ENCODE data around the gene FAM83B. TPM values are rescaled to one million over a fixed set of nuclear protein-coding genes. Genes with fewer than 3 reads are reported as not detected.
"Not testable (repeated sequence)": the region's sequence is repeated elsewhere in the genome, so short reads cannot be mapped to it uniquely, and the experiment has no call there.

FAM83B gene
- total RNA-seq, 1 donor from 2014 or later: 40.3 TPM

DNA sequence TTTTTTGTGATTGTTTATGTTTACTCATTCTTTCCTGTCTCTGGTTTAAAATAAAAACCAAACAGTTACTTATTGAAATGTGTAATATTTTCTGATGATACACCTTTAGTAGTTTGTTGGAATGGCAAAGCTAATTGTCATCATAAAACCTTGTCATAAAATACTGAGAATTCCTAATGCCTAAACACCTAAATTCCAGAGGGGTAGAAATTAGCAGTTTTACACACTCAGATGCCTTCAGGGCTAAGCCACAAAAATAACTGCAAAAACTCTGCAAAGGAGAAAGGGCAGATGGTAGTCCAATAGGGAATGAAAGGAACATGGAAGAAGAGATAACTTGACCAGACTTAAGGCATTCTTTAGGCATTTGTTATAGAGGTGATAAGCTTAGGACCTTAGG is 30.3 kb downstream of the FAM83B start:
- TF ChIP-seq, protein P1, sequence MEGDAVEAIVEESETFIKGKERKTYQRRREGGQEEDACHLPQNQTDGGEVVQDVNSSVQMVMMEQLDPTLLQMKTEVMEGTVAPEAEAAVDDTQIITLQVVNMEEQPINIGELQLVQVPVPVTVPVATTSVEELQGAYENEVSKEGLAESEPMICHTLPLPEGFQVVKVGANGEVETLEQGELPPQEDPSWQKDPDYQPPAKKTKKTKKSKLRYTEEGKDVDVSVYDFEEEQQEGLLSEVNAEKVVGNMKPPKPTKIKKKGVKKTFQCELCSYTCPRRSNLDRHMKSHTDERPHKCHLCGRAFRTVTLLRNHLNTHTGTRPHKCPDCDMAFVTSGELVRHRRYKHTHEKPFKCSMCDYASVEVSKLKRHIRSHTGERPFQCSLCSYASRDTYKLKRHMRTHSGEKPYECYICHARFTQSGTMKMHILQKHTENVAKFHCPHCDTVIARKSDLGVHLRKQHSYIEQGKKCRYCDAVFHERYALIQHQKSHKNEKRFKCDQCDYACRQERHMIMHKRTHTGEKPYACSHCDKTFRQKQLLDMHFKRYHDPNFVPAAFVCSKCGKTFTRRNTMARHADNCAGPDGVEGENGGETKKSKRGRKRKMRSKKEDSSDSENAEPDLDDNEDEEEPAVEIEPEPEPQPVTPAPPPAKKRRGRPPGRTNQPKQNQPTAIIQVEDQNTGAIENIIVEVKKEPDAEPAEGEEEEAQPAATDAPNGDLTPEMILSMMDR (IDR thresholded peaks at IDR 0.05; ENCODE audit: insufficient read depth, low read length, severe bottlenecking): no peak
- DNase-seq (ENCODE audit: low read depth) (no peak), FAIRE-seq (no peak)
- no peak overlapping the region for H3K4me3 ChIP-seq (ENCODE audit: low read depth, low read length)
- no peaks in the 10 kb centered on the region for H3K27me3 ChIP-seq (ENCODE audit: control insufficient read depth, insufficient read depth, low read length)
- H3K36me3 ChIP-seq (ENCODE audit: control insufficient read depth, insufficient read depth, low read length): peaks cover 3% of the 10 kb centered on the region

DNA sequence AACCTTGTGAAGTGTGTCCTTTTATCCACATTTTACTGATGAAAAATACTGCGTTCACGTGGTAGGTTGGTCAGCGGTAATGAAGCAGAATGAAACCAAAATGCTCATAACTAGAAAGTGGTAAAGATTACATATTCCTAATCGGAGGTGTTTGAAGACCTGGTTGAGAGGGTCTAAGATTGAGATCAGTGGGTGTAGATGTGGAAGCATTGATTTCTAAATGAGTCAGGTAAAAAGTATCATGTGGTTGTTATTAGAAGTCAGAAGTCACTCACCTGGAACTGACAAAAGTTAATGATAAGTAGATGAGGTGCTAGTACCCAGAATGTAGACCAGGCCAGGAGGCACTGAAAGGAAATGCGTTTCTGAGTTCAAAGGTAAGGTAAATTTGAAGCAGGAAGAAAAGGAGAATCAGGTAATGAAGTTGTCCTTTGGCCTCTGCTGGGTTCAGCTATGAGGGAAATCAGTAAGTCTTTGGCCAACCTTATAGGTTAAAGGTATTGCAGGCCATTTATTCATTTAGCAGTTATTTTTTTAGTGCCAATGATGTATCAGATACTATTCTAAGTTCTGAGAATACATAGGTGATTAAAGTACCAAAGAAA is 31.2 kb downstream of the FAM83B start:
- TF ChIP-seq, protein P1 (IDR thresholded peaks at IDR 0.05; ENCODE audit: insufficient read depth, low read length, severe bottlenecking): no peak
- Histone ChIP-seq H3K27me3 (ENCODE audit: control insufficient read depth, insufficient read depth, low read length) (no peaks in the 10 kb centered on the region), H3K4me3 (ENCODE audit: low read depth, low read length) (no peak overlapping the region), H3K36me3 (ENCODE audit: control insufficient read depth, insufficient read depth, low read length) (peaks cover 3% of the 10 kb centered on the region)
- FAIRE-seq (no peak), DNase-seq (ENCODE audit: low read depth) (no peak)

DNA sequence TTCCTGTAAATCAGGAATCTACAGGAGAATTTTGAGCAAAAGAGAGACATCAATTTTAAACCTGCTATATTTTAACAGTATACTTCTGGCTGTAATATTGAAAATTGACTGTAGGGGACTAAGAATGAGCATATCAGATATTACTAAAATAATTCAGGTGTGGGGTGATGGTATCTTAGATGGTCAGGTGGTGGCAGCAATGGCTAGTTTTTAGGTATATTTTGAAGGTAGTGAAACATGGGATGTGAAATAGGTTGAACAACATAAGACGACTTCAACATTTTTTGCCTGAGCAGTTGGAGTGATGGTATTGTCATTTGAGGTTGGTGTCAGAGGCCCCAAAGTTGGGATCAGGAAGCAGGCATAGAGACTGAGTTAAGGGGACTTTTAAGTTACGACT is 32.1 kb downstream of the FAM83B start:
- H3K36me3 ChIP-seq (ENCODE audit: control insufficient read depth, insufficient read depth, low read length): peaks cover 3% of the 10 kb centered on the region
- DNase-seq (ENCODE audit: low read depth) (no peak), FAIRE-seq (no peak)
- H3K27me3 ChIP-seq (ENCODE audit: control insufficient read depth, insufficient read depth, low read length): no peaks in the 10 kb centered on the region
- TF ChIP-seq, protein P1 (IDR thresholded peaks at IDR 0.05; ENCODE audit: insufficient read depth, low read length, severe bottlenecking): no peak
- no peak overlapping the region for H3K4me3 ChIP-seq (ENCODE audit: low read depth, low read length)

DNA sequence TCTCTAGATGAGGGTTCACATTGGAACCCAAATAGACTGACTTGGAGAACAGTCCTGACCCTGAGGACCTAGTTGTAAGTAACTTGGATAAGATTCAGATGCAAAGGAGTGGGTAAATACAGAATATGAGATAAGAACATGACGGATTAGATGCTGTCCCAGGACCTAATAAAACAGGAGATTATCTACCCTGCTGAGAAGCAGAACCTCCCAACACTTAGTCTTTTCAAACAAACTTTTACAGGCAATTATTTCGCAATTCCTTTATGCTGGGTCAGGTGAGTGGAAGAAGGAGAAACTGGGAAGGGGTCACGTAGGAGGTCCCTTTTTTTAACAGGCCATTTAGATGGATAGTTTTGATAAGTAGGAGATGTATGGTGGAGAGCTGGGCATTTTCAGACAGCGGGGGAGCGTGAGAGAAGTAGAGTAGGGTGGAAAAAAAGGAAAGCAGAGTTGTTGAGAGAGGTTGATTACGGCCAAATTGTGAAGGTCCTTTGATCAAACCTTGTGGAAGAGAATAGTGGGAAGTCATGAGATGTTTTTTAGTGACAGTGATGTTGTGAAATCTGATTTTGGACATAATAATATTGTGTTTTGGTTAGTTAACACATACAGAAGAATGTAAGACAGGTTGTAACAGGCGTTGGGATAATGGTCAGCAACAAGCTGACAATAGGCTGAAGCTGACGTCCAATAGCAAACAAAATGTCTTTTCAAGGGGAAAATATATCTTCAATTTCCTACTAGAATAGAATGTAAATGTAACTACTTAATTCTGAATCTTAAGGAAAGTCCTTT is 32.8 kb downstream of the FAM83B start:
- DNase-seq (ENCODE audit: low read depth): peak; percentile 82
- H3K36me3 ChIP-seq (ENCODE audit: control insufficient read depth, insufficient read depth, low read length): peaks cover 3% of the 10 kb centered on the region
- no peak overlapping the region for H3K4me3 ChIP-seq (ENCODE audit: low read depth, low read length)
- H3K27me3 ChIP-seq (ENCODE audit: control insufficient read depth, insufficient read depth, low read length): no peaks in the 10 kb centered on the region
- TF ChIP-seq, protein P1 (IDR thresholded peaks at IDR 0.05; ENCODE audit: insufficient read depth, low read length, severe bottlenecking): no peak
- FAIRE-seq: no peak

DNA sequence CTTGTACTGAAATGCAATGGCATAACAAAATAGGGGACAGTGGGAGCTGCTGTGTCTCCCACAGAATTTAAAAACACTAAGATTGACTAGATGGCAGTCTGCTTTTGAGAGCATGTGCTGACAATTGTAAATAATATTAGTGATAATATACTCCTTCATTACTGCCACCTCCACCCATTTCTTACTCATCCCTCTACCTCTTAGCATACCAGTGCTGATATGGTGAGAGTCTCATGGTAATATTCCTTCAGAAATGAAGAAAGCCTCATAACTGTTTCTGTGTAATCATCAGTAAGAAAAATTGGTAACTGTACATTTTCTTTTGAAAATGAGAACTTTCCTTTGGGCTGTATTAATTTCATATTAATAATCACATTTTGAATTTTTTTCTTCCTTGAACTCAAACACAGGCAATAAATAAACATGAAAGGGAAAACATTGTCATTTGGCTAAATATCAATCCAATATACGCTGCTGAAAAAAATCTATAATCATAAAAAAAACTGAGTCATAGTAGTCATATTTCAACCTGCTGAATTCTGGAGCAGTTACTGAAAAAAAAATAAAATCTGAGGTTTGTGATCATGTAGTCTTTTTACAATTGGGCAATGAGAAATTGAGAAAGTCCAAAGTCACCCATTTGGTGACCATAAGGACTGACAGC is 34.6 kb downstream of the FAM83B start:
- TF ChIP-seq, protein P1 (IDR thresholded peaks at IDR 0.05; ENCODE audit: insufficient read depth, low read length, severe bottlenecking): no peak
- no peak overlapping the region for H3K4me3 ChIP-seq (ENCODE audit: low read depth, low read length)
- H3K36me3 ChIP-seq (ENCODE audit: control insufficient read depth, insufficient read depth, low read length): no peaks in the 10 kb centered on the region
- H3K27me3 ChIP-seq (ENCODE audit: control insufficient read depth, insufficient read depth, low read length): no peaks in the 10 kb centered on the region
- DNase-seq (ENCODE audit: low read depth) (no peak), FAIRE-seq (no peak)

DNA sequence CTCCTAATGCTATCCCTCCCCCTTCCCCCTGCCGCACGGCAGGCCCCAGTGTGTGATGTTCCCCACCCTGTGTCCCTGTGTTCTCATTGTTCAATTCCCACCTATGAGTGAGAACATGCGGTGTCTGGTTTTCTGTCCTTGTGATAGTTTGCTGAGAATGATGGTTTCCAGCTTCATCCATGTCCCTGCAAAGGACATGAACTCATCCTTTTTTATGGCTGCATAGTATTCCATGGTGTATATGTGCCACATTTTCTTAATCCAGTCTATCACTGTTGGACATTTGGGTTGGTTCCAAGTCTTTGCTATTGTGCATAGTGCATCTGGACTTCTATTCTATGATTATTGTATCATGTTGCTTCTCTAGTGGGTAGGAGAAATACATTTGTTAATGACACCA is 35.3 kb downstream of the FAM83B start:
- FAIRE-seq: not testable (repeated sequence)

More for the DNA sequence above, 35.3 kb downstream of the FAM83B start:
- DNase-seq (ENCODE audit: low read depth); H3K4me3 ChIP-seq (ENCODE audit: low read depth, low read length); H3K36me3 ChIP-seq (ENCODE audit: control insufficient read depth, insufficient read depth, low read length); H3K27me3 ChIP-seq (ENCODE audit: control insufficient read depth, insufficient read depth, low read length): not testable (repeated sequence)
